A673 (cell line): ENCODE data around the gene FBXO10. TPM values are rescaled to one million over a fixed set of nuclear protein-coding genes. Genes with fewer than 3 reads are reported as not detected.

Experiments used
- BruUV-seq: library from RNA; stranded (reverse); fragments of 400-500 nt; replicated peaks from 2 replicates; lab custom pipeline; 2021; lab: Mats Ljungman, UMichigan
- CTCF ChIA-PET: fragments of 300-600 bp; sonication (Branson Sonifier 250); formaldehyde crosslinking; loops from one replicate; lab custom pipeline; 2022; ENCODE audit warnings: antibody characterized with exemption; lab: Charles Lee
- POLR2A ChIA-PET: fragments of 300-600 bp; sonication (Branson Sonifier 250); formaldehyde crosslinking; loops from one replicate; lab custom pipeline; 2022; ENCODE audit warnings: antibody characterized with exemption; ENCODE audit not compliant: low non-redundant PET; lab: Charles Lee
- DNase-seq: peaks from one replicate; pipeline ENCODE4 v3.0.0-alpha.2; 2015; ENCODE audit warnings: low spot score
- H3K27ac ChIP-seq: fragments of 200-600 bp; sonication (generic); 2 replicates; pipeline ENCODE4 v1.5.1; 2016; ENCODE audit warnings: mixed run types, low read depth, mild to moderate bottlenecking, mixed read lengths, antibody characterized with exemption, low read length; ENCODE audit not compliant: poor library complexity, severe bottlenecking
- H3K27me3 ChIP-seq: fragments of 200-600 bp; sonication (generic); replicated peaks from 2 replicates; pipeline ENCODE4 v1.6.1; 2017; ENCODE audit warnings: mixed run types, low read depth, mild to moderate bottlenecking, mixed read lengths, antibody characterized with exemption, low read length; ENCODE audit not compliant: insufficient read depth, poor library complexity
- H3K36me3 ChIP-seq: fragments of 200-600 bp; sonication (generic); 2 replicates; pipeline ENCODE4 v1.6.1; 2016; ENCODE audit warnings: mixed run types, mild to moderate bottlenecking, mixed read lengths, antibody characterized with exemption, low read length; ENCODE audit not compliant: insufficient read depth, poor library complexity, severe bottlenecking
- H3K4me1 ChIP-seq: fragments of 200-600 bp; sonication (generic); 2 replicates; pipeline ENCODE4 v1.6.1; 2017; ENCODE audit warnings: mixed run types, mild to moderate bottlenecking, mixed read lengths, antibody characterized with exemption, low read length; ENCODE audit not compliant: insufficient read depth, poor library complexity, severe bottlenecking
- H3K4me3 ChIP-seq: fragments of 200-600 bp; sonication (generic); 2 replicates; pipeline ENCODE4 v1.5.1; 2016; ENCODE audit warnings: low read depth, mixed run types, mild to moderate bottlenecking, mixed read lengths, low read length; ENCODE audit not compliant: poor library complexity, severe bottlenecking
- H3K9me3 ChIP-seq: fragments of 200-600 bp; sonication (generic); 2 replicates; pipeline ENCODE4 v1.6.1; 2016; ENCODE audit warnings: mixed run types, low read depth, mild to moderate bottlenecking, mixed read lengths, antibody characterized with exemption, low read length; ENCODE audit not compliant: poor library complexity, severe bottlenecking
- EZH2 ChIP-seq: fragments of 200-600 bp; sonication (generic); IDR thresholded peaks from 2 replicates; pipeline ENCODE4 v1.6.1; 2017; ENCODE audit warnings: borderline replicate concordance, low read depth, mild to moderate bottlenecking, mixed read lengths, antibody characterized with exemption, low read length; ENCODE audit not compliant: poor library complexity, severe bottlenecking
- intact Hi-C: fragments of 100-400 bp; cut with micrococcal nuclease; formaldehyde crosslinking; loops from one replicate; pipeline ENCODE4 v1.10.0; 2022; ENCODE audit not compliant: unreplicated experiment
- total RNA-seq: library from RNA; stranded (reverse); gene quantifications from 2 replicates; pipeline ENCODE4 v1.2.3, GENCODE V29; 2021
- TF ChIP-seq, protein P1 (sequence below): fragments of 300-800, 200-600 bp; sonication (generic); conservative IDR thresholded peaks from 2 replicates; pipeline ENCODE4 v1.5.1; 2017; ENCODE audit warnings: low read depth, mild to moderate bottlenecking, antibody characterized with exemption, low read length, moderate library complexity, mixed read lengths

Gene FBXO10
- total RNA-seq, 1 experiment from 2014 or later = 14.5 TPM

DNA sequence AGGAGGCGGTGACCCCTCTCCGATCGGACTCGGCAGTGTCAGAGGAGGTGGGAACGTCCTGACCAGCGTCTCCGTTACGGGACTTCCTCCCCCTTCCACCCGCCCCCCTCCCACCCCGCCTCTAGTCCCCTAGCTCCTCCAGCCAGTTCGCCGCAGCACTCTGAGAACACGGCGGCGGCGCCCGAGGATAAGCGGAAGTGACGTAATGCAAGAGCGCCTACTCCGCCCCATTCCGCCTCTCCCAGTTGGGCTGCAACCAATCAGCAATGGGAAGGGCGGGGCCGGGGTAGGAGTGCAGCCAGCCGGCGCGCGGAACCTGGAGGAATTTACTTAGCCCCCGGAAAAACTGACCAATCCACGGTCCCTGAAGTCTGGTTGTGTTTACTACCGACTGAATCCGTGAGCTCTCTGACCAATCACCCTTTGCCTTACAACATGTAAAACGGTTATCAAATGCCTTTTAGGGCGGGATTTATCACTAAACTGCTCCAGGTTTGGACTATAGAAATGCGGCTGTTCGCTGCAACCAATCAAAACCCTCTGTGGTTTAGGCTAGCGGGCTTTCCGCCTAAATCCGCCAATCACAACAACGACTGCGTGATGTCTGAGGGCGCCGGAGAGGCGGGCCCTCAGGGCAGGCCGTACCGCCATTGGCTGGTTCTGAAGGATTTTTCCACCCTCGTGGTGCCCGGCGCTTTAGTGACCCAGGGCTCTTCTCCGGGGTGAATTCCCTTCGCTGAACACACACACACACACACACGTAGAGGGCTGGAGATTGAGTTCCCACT lies 110.7 kb downstream of the FBXO10 start, which contains the start of gene ZBTB5:
TSS of gene ZBTB5 (minus strand) at position 202 of the 788 bp plus-strand sequence. CDS start 22,899 bp downstream, outside the sequence.
- H3K27me3 ChIP-seq = no peaks in the 10 kb centered on the region
- peaks cover 24% of the 10 kb centered on the region for H3K4me1 ChIP-seq
- intact Hi-C loops = no loop called here
- no TSS peak for BruUV-seq
- H3K4me3 ChIP-seq = peak within 1 kb of the TSS; percentile 98
- no peaks in the 10 kb centered on the region for H3K36me3 ChIP-seq
- H3K27ac ChIP-seq = peak within 1 kb of the TSS; percentile 93
- DNase-seq = peak; percentile 99
- POLR2A ChIA-PET = interaction anchor here (0.6 to 0.7 kb wide), 2 partner anchors 16 to 298 kb away, joined by 3 read pairs; no protein-coding TSS in a partner anchor
- no peaks in the 10 kb centered on the region for H3K9me3 ChIP-seq
- CTCF ChIA-PET = no interaction called here
- TF ChIP-seq, protein P1, sequence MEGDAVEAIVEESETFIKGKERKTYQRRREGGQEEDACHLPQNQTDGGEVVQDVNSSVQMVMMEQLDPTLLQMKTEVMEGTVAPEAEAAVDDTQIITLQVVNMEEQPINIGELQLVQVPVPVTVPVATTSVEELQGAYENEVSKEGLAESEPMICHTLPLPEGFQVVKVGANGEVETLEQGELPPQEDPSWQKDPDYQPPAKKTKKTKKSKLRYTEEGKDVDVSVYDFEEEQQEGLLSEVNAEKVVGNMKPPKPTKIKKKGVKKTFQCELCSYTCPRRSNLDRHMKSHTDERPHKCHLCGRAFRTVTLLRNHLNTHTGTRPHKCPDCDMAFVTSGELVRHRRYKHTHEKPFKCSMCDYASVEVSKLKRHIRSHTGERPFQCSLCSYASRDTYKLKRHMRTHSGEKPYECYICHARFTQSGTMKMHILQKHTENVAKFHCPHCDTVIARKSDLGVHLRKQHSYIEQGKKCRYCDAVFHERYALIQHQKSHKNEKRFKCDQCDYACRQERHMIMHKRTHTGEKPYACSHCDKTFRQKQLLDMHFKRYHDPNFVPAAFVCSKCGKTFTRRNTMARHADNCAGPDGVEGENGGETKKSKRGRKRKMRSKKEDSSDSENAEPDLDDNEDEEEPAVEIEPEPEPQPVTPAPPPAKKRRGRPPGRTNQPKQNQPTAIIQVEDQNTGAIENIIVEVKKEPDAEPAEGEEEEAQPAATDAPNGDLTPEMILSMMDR = no peak
- TF ChIP-seq EZH2 = no peak

DNA sequence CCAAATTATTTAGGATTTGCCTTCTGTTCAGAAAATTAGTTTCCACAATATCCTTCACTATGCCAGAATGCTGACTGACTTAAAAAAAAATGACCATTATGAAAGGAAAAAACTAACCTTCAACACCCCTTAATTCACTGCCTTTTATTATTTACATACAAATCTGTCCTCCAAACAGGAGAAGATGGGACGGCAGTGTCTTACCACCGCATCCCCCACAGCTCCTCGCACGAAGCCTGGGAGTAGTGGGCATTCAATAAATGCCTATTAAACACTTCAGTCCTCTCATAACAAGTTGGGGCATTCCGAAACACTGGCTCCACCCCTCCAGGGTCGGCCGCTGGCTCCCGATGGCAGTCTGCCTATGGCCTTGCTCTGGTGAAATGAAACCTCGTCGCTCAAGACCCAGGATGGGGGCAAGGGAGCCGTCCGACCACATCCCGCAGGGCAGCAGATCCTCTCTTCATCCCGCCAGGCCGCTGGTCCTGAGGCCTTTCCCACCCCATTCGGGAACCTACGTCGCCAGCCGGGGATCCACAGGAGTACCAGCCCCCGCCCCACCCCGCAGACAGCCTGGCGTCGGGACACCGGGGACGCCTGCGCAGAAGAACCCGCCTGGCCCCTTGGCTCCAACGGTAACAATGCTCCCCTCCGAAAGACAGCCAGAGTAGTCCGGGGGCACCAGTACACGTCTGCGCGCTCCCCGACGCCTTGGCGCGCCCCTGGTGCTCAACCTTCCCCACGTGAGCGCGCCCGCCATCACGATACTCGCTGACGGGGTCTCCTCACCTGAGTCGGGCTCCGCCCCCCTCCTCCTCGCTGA lies 111.5 kb downstream of the FBXO10 start:
- BruUV-seq = TSS peak; percentile 47
- Histone ChIP-seq H3K27ac (peak overlapping the region; percentile 93), H3K36me3 (no peaks in the 10 kb centered on the region), H3K9me3 (no peaks in the 10 kb centered on the region), H3K27me3 (no peaks in the 10 kb centered on the region), H3K4me1 (peaks cover 24% of the 10 kb centered on the region), H3K4me3 (peak overlapping the region; percentile 98)
- ChIA-PET CTCF (no interaction called here), POLR2A (interaction anchor here (0.6 to 0.7 kb wide), 2 partner anchors 15 to 299 kb away, joined by 3 read pairs; no protein-coding TSS in a partner anchor)
- DNase-seq = peak; percentile 81
- TF ChIP-seq, protein P1 = no peak
- no peak for TF ChIP-seq EZH2
- intact Hi-C loops = no loop called here

- CTCF ChIA-PET = no interaction called here
- Histone ChIP-seq H3K36me3 (no peaks in the 10 kb centered on the region), H3K9me3 (no peaks in the 10 kb centered on the region), H3K27ac (peak overlapping the region; percentile 93), H3K27me3 (no peaks in the 10 kb centered on the region), H3K4me1 (peaks cover 26% of the 10 kb centered on the region), H3K4me3 (peak overlapping the region; percentile 98)
- POLR2A ChIA-PET = no interaction called here
- TF ChIP-seq EZH2 = no peak
- TF ChIP-seq, protein P1 = no peak
- BruUV-seq = no TSS peak
- intact Hi-C loops = no loop called here
- no peak for DNase-seq
Observed at GRCh38 chr9:37464006-37464405, 112.2 kb downstream of the FBXO10 start.
